Measurements from ENCODE around the gene CBFA2T2.
"Not testable (repeated sequence)": the region's sequence is repeated elsewhere in the genome, so short reads cannot be mapped to it uniquely, and the experiment has no call there.

The CBFA2T2 gene

DNA sequence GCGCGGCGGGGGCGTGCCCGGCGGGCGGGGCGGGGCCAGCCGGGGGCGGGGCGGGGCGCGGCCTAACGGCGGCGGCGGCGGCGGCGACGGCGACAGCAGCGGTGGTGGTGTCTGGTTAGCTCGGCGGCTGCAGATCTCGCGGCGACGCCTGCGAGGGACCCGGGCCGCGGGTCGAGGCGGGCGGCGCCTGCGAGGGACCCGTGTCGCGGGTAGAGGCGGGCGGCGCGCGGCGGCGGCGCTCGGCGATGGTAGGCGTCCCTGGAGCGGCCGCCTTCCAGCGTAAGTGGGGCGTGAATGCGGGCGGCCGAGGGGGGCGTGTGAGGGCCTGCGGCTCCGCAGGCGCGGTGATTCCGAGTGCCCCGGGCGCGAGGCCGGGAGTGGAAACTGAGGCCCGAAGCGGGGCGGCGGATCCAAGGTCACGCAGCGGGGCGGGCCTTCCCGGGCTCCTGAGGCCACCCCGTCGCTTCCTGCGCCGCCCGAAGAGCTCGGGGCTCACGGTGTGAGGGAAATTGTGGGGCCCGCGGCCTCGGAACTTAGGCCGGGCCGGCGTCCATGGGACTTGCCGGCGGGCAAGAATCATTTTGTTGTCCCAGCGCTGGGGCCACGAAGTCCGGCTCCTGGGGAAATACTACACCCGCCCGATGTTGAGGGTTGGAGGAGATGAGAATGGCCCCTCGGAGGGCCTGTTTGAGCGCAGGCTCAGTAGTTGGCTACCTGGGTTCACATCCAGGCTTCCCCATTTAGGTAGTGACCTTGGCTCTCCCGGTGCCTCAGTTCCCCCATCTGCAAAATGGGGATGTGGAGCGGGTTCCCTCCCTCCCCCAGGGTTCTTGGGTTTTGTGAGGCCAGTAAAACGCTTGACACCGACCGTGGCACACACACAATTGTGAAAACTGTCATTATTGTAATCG, at the start of gene CBFA2T2:
Gene CBFA2T2 (plus strand): TSS at position 74 of the 911 bp plus-strand sequence. CDS start 172 bp downstream, at position 246.
- H3K27ac ChIP-seq, result peak within 1 kb of the TSS; percentile 82
- no peak for DNase-seq (ENCODE audit: low read depth, low spot score)

DNA sequence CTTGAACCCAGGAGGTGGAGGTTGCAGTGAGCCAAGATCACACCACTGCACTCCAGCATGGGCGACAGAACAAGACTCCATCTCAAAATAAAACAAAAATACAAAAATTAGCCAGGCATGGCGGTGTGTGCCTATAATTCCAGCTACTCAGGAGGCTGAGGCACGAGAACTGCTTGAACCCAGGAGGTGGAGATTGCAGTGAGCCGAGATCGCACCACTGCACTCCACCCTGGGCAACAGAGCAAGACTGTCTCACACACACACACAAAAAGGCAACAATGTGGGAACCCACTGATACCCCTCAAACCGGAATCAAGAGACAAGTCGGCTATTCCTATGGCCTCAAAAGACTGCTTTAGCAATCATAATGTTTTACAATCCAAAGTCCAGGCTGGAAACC, 49.3 kb upstream of the CBFA2T2 start:
- not testable (repeated sequence) for DNase-seq (ENCODE audit: low read depth, low spot score); H3K27ac ChIP-seq

DNA sequence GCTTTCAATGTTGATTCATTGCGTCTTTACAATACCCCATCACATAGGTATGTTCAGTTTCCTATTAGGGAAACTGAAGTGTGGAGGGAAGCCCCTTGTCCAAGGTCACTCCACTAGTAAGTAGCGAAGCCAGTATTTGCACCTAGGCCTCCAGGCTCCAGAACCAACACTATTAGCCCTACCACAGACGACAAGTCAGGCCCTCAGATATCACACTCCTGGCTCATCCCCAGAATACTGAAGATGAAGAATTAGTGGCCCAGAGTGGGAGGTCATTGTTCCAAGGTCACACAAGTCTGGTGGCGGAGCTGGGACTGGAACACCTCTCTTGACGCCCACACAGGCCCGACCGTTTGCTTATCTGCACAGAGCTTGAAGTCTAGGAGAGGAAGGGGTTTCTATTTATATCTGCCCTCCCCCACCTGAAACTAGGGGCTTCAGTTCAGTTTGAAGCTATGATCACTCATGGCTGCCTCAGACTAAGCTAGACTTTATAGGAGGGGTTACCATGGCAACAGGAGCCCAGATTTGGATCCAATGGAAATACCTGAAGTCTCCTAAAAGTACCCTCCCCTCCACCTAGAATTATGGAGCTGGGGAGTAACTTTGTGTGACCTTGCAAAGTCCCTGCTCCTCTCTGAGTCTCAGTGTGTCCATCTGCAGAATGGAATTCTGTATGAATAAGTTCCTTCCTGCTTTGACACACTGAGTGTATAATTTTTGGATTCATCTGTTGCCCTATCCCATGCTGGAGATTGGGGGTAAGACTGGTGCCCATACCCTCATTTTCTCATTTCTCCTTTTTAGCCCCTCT, 48.5 kb upstream of the CBFA2T2 start:
- no peak for DNase-seq (ENCODE audit: low read depth, low spot score)
- no peak overlapping the region for H3K27ac ChIP-seq

DNA sequence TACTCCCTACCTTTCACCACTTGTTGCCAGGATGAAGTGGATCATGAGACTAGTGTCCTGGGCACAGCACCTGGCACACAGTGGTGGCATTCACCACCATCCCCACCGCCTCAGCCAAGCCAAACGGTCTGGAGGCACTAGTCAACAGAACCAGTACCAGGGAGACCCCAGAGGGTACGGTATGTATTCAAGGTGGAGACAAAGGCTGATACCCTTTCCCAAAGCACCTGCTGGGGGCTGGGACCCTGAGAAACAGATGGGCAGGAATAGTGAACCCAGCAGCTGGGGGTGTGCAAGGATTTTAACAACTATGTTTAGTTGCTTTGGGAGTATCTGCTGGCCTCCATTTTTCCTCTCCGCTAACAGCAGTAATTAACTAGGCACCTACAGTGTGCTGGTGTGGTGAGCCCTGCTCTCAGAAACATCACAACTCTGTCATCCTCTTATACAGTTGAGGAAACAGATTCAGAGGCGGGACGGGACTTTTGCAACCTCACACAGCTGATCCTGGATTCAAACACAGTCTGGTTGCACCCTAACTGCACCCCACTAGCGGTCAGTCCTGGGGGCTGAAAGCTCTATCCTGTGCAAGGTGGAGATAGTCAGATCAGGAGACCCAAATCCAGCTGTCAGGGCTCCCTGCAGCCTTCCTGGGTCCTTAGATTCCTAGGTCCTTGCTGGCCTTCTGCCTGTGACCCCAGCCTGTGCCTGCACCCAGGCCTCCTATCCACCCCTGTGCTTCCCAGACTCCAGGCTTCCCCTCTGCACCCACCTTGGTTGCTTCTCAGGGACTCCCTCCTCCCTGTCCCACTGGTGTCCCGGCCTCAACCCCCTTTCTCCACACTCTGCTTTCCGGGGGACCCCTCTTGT, 47.5 kb upstream of the CBFA2T2 start:
- DNase-seq (ENCODE audit: low read depth, low spot score), result no peak

DNA sequence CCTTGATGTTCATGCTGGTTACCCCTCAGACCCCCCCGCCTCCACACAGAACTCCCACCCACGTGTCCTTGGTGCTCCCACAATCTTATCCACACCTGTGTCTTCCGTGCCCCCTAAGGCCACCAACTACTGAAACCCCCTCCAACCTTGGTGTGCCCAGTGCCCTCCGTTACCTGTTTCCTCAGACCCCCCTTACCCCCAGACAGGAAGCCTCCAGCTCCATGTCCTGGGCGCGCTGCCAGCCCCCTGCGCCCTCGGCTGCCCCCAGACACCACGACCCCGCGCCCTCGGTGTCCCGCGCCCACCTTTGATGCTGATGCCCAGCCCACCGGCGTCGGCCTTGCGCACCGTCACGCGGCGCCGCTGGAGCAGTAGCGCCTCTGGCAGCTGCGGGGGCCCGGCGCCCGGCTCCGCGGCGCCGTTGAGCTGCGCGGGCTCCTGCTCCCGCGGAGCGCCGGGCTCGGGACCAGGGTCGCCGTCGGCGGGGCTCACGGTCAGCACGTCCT, 46.8 kb upstream of the CBFA2T2 start:
- DNase-seq (ENCODE audit: low read depth, low spot score), result no peak
- no peak overlapping the region for H3K27ac ChIP-seq

More for the DNA sequence above, 47.5 kb upstream of the CBFA2T2 start:
- H3K27ac ChIP-seq, result no peak overlapping the region

DNA sequence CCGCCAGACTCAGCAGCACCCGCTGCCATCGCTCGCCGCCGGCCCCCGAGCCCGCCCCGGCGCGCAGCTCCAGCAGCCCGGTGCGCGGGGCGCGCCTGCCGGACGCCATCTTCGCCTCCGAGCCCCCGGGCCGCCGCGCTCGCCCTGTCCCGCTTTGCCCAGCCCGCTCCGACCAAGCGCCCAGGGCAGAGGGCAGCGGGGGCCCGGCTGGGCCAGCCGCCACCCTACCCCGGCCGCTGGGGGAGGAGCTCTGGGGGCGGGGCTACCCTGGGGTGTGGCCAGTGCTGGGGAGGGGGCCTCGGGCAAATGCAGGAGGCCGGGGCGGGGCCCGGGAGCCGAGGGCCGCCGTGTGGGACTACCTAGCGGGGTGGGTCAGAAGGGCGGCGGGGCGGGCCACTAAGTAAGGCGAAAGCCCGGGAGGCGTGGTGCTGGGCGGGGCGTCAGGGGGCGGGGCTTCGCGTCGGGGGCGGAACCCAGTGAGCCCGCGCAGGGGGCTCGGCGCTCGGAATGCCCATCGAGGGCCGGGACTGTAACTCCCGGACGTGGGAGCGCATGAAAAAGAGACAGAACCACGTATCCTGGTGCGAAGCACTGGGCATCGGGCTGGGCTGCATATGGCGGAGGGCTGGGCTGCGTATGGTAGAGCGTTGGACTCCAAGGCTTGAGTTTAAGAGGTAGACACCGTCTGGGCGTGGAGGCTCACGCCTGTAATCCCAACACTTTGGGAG, 46.2 kb upstream of the CBFA2T2 start, which contains the start of gene SNTA1:
Gene SNTA1 (minus strand): TSS at position 252 of the 728 bp plus-strand sequence. CDS start 143 bp downstream, at position 109.
- no peak for DNase-seq (ENCODE audit: low read depth, low spot score)
- no peak within 1 kb of the TSS for H3K27ac ChIP-seq

DNA sequence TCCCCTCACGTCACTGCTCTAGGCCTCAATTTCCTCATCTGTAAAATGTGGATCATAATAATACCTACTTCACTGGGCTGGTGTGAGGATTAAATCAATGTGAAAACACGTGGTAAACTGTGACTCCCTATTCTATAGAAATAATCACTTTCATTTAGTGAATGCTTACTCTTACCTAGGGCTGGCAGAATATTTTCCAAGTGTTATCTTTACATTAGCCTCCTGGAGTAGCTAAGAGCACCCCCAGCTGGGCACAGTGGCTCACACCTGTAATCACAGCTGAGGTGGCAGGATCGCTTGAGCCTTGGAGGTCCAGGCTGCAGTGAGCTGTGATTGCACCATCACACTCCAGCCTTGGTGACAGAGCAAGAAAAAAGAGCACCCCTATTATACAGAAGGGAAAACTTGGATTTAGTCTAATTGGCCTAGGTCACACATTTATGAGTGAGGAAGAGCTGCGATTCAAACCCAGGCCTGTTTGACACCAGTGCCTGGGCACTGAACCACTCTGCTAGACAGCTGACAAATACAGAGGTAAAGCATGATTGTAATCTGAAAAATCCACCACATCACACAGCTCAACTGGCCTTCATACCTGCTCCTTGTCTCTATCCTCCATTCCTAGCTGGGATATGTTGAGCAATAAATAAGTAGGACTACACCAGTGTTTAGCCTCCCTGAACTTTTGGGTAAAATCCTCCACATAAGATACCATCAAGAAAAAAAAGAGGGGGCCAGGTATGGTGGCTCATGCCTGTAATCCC, 44.9 kb upstream of the CBFA2T2 start:
- DNase-seq (ENCODE audit: low read depth, low spot score), result no peak
- H3K27ac ChIP-seq, result no peak overlapping the region

DNA sequence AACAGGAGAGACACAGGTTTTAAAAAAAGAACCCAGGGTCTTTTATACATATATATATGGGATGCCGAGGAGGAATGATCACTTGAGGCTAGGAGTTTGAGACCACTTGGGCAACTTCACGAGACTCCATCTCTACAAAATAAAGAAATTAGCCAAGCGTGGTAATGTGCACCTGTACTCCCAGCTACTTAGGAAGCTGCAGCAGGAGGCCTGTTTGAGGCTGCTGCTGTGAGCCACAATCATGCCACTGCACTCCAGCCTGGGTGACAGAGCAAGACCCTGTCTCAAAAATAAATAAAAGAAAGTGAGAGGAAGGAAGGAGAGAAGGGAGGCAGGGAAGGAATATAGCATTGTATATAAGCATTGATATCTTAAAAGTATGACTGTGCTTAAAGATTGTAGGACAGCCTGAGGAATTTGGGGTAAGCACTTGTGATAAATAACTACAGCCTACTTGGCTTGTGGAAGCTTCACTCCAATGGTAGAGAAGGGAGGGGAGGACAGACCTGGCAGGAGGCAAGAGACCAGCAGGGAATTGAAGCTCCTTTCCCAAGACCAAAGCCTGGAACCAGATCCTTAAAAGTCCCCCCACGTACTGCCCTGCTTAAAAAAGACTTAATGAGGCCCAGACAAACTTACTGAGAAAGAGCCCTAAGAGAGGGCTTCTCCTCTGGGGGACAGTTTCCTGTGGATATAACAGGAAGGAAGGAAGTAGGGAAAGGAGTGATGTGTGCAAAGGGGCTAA, 43.8 kb upstream of the CBFA2T2 start:
- H3K27ac ChIP-seq, result no peak overlapping the region
- DNase-seq (ENCODE audit: low read depth, low spot score), result no peak

DNA sequence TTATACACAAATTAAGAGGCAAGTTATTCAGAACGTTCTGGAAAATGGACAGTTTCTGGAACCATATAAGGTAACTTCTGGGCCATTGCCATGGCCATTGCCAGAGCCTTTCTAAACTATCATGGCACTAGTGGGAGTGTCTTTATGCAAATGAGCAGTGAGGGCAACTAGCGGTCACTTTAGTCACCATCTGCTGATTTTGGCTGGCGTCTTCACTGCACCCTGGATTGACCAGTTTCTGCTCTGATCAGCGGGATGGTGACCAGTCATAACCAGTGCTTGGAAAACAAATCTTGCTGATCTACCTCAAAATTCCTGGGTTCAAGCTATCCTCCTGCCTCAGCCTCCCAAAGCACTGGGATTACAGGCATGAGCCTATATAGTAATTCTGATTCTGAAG, 39.0 kb upstream of the CBFA2T2 start:
- no peak overlapping the region for H3K27ac ChIP-seq

DNA sequence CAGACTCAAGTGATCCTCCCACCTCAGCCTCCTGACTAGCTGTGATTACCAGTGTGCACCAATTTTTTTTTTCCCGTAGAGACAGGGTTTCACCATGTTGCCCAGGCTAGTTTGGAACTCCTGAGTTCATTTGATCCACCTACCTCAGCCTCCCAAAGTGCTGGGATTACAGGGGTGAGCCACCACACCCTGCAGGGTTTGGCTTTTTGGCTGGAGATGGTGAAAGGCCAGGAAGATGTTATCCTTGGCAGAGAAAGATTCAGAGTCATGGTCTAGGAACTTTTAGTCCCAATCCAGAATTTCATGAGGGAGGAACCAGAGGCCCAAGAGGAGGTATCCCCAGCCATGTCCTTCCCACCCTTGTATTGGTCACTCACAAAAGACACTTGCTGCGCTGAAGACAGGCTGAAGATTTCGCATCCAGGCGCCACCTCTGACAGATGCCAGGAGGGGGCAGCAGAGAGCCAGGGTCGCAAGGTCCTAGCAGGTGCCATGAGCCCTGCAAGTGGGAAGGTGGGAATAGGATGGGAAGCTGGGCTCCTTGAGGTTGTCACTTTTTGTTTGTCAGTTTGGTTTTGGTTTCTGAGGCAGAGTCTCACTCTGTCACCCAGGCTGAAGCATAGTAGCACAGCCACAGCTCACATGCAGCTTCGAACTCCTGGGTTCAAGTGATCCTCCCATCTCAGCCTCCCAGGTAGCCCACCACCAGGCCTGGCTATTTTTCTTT, 32.8 kb upstream of the CBFA2T2 start:
- not testable (repeated sequence) for DNase-seq (ENCODE audit: low read depth, low spot score); H3K27ac ChIP-seq

More for the DNA sequence above, 39.0 kb upstream of the CBFA2T2 start:
- no peak for DNase-seq (ENCODE audit: low read depth, low spot score)

DNA sequence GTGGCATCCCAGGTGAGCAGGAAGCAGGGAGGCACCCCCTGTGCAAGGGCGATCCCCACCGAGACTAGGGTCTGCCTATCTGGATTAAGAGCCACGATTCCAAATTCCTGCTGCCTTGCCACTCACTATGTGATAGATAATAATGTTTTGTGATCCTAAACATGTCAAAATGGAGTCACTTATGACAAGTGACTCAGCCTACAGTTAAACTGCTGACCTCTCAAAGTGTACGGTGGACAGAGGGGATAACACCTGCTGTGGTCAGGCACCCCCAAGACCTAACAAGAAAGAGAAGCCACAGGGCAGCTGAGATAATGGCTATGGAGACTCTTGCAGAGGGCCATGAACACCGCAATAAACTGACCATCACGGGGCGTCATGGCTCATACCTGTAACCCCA, 30.3 kb upstream of the CBFA2T2 start:
- no peak for DNase-seq (ENCODE audit: low read depth, low spot score)
- H3K27ac ChIP-seq, result no peak overlapping the region

DNA sequence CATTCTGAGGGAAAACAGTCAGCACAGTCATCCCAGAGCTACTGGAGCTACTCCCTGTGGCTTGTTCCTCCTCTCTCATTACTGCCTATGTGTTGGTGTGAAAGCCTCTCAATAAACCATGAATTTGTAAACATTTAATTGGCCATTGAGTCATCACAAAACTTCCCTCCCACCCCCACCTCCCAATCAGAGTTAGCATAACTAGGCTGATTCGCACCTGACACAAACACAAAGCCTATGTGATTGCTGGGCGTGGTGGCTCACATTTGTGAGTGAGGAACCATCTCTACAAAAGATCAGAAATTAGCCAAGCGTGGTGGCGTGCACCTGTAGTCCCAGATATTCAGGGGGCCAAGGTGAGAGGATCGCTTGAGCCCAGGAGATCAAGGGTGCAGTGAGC, 29.2 kb upstream of the CBFA2T2 start:
- DNase-seq (ENCODE audit: low read depth, low spot score), result no peak
- no peak overlapping the region for H3K27ac ChIP-seq

DNA sequence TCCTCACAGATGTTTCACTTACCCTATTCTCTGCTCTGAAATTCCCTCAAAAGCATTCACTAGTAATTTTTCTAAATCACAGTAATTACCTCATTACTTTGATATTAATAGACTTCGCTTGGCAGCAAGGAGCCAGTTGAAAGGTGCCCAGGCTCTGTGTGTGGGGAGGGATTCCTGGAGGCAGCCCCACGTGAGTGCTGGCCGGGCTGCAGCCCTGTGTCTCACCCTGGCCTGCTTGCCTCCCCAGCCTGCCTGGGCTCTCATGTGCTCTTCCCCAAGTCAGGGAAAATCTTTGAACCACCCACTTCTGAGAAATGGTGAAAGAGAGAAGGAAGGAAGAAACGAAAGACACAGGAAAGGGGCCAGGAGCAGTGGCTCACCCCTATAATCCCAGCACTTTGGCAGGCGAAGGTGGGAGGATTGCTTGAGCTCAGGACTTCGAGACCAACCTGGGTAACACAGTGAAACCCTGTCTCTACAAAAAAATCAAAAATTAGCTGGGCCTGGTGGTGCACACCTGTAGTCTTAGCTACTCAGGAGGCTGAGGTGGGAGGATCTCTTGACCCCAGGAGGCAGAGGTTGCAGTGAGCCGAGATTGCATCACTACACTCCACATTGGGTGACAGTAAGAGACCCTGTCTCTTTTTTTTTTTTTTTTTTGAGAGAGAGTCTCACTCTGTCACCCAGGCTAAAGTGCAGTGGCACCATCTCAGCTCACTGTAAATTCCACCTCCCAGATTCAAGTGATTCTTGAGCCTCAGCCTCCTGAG, 26.4 kb upstream of the CBFA2T2 start:
- no peak overlapping the region for H3K27ac ChIP-seq
- no peak for DNase-seq (ENCODE audit: low read depth, low spot score)

DNA sequence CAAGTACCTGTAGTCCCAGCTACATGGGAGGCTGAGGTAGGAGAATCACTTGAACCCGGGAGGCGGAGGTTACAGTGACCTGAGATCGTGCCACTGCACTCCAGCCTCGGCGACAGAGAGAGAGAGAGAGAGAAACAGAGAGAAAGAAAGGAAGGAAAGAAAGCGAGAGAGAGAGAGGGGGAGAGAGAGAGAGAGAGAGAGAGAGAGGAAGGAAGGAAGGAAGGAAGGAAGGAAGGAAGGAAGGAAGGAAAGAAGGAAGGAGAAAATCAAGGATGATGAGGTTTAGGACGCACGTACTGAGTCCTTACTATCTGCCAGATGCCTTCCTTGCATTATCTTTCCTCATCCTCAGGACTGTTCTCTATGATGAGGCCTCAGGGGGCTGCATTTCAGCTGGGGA, 25.1 kb upstream of the CBFA2T2 start:
- not testable (repeated sequence) for DNase-seq (ENCODE audit: low read depth, low spot score)

DNA sequence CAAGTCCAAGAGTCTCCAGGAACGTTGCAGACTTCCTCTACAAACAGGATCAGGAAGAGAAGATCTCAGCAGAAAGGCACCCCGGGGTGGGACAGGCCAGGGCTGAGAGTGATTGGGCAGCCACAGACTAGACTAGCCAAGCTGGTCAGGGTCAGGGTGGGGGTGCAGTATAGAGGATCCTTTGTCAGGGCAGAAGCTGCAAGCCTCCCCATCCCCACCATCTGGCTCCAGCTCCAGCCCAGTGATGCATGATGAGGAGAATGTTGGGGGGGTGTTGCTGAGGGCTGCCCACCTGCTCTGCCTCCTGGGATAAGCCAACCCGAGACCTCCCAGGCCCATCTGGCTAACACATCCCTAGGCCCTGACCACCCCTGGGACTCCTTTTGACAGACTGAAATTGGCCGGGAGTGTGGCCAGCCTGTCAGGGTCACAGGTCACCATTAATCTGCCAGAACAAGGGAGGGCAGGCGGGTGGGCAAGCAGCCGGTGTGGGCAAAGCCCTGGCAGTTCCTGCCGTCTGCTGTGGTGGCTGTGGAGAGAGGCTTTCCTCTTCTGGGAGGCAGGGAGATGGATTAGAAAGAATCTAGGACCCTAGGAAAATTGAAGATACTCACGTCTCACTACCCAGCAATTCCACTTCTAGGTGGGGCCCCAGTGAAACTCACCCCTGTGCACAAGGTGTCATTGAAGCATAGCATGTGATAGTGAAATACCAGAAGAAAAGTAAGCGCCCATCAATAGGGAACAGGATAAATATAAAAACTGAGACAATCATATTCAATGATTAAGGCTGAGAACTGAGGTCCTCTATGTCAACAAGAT, 24.2 kb upstream of the CBFA2T2 start:
- H3K27ac ChIP-seq, result no peak overlapping the region
- no peak for DNase-seq (ENCODE audit: low read depth, low spot score)

More for the DNA sequence above, 25.1 kb upstream of the CBFA2T2 start:
- not testable (repeated sequence) for H3K27ac ChIP-seq

DNA sequence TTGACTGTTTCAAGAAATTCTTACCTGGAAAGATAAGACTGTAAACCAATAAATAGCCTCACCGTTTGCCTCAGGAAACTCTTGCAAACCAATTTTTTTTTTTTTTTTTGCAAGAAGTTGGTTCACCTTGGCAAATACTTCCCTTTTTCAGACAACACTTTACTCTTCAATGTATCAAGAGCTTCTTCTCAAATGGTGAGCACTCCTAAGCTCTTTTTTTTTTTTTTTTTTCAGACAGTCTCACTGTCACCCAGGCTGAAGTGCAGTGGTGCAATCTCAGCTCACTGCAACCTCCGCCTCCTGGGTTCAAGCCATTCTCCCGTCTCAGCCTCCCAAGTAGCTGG, 23.6 kb upstream of the CBFA2T2 start:
- no peak for DNase-seq (ENCODE audit: low read depth, low spot score)
- no peak overlapping the region for H3K27ac ChIP-seq

Data from epithelial cell of prostate (primary cell).